KBM-7 (cell line): ENCODE results near the gene CEP128.

Experiments used
- DNase-seq: peaks from one replicate; pipeline ENCODE4 v3.0.0-alpha.2; 2015
- in situ Hi-C: fragments of 300-500 bp; cut with MboI; formaldehyde crosslinking; loops from 2 replicates; pipeline ENCODE4 v1.14.3; 2020; ENCODE audit warnings: low sequenced_read_pairs, low pct_unique_long_range_greater_than_20kb, mixed read lengths

The CEP128 gene

DNA sequence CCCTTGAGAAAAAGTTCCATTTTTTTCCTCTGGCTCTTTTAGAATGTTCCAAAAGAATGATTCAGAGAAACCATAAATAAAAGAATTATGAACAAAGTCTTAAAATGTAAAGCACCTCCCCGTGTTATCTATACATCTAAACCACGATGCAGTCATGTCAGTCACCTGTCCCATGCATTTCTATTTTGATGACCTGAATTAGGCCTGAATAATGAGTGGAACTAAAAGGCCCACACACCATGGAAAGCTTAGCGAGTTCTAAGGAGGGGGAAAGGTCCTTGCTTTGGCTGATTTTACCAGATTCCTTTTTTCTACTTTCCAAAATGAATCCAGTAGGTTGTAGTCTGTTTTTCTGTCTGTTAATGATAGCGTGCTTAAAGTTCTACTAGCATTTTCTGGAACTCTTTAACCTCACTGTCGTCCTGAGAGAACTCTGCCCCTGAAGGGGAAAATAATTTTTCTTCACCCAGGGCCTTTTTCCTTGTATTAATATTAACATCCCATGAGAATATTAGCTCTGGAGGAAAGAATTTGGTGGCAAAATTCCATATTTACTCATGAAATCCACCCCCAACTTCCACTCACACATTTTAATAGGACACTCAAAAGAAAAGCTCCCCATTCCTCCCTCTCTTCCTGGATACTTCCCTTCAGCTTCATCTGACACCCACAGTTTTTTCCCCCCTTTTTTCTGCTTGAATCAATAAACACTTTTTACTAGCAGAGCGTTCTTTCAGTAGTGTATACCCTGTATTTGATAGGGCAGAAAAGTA is 464.0 kb downstream of the CEP128 start:
- DNase-seq, result no peak
- in situ Hi-C loops, result no loop called here

DNA sequence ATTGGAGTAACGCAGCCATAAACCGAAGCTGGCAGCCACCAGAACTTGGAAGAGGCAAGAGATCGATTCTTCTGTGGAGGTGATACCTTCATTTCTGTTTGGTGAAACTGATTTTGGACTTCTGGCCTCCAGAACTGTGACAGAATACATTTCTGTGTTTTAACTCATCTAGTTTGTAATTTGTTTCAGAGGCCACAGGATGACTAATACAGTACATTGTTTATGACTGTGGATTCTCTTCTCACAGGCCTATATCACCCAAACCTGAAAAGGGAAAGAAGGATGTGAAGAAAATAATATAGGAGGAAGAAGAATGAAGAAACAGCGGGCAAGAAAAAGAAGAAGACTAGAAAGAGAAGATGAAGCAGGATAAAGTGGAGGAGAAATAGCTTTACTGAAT is 466.5 kb downstream of the CEP128 start:
- DNase-seq, result no peak
- in situ Hi-C loops, result no loop called here

DNA sequence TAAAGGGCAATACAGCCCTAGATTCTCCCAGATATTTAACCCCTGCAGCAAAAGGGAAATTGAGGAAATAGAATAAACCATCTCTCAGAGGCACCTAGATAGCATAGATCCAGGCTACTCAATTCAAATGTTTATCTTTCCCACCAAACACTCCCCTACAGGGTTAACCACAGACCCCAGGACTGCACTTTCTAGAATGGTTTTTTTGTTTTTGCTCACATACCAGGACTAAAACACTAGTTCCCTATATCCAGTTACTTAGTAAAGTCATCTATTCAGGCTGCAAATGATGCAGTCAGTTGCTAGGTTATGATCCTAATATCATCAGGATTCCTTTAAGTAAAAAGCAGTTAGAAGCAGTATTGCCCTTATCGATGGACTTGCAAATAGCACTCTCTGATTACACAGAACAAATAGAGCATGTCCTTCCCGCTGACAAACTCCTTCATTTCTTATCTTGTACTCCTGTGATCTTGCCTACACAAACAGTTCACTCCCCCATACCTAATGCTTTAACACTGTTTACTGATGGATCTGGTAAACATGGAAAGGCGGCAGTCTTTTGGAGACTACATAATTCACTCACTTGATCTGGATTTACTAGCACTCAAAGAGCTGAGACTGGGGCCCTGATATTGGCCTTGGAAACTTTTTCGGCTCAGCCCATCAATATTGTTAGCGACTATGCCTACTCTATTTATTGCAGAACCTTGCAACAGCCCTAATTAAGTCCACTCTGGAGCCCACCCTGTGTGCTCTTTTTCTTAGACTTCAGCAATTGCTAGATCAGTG is 473.0 kb downstream of the CEP128 start:
- in situ Hi-C loops, result no loop called here
- DNase-seq, result no peak

DNA sequence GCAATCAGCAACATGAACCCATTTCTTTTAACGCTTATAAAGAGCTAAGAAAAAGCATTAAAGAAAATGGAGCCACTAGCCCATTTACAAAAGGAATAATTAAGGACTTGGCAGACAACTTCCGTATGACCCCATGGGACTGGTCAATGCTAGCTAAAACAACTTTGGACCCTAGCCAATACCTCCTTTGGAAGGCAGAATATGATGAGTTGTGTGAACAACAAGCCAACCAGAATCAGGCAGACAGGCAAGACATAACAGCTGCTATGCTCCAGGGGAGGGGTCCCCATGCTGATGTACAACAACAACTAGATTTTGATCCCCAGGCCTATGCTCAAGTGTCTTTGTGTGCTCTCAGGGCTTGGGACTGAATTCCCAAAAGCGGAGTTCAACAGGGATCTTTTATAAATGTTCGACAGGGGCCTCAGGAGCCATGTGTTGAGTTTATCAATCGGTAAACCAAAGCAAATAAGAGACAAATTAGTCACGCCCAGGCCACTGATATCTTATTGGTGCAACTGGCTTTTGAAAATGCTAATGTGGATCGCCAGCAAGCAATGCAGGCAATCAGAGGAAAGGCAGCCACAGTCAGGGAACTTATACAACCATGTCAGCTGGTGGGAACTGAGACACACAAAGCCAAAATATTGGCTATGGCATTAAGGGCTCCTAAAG is 475.9 kb downstream of the CEP128 start:
- DNase-seq, result no peak
- in situ Hi-C loops, result no loop called here

DNA sequence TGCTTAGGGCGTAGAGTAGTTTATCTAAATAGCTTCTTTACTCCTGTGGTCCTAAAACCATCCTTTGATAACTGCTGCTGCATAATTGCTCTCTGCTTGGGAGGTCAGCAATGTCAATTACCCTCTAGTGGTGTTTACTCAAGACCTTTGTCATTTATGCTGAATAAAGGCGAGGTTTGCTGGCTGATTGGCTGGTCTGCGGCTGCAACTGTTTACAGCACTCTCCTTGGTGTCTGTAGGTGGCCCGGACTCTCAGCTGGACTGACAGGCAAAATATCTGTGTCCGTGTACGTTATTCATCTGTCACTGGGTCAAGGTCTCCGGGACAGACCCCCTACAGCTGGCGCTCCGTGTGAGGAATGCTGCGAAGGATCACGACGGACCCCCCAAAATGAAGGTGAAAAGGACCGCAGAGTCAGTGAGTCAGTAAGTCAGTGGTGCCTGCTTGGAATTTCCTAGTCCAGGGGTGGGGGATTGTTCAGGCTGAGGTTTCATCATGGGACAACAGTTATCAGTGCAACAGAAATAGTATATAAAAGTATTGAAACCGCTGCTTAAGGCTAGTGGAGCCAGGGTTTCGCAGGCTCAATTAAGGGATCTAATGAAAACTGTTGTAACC is 476.9 kb downstream of the CEP128 start:
- DNase-seq, result no peak
- in situ Hi-C loops, result no loop called here

DNA sequence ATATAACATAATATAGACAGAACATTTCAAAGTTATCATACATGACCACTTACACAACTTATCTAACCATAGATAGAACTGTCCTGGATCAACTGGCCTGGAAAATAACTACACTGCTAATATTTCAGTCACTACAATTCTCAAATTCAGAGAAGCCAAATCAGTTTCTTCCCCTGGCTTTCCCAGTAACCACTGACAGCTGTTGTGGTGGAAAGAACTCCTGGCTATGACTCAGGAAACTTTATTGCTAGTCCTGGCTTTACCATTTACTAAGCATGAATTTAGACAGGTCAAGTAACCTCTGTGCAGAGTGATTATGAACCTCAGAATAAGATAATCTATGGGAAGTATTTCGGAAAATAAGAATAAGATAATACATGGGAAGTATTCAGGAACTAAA is 485.3 kb downstream of the CEP128 start:
- in situ Hi-C loops, result no loop called here
- no peak for DNase-seq

DNA sequence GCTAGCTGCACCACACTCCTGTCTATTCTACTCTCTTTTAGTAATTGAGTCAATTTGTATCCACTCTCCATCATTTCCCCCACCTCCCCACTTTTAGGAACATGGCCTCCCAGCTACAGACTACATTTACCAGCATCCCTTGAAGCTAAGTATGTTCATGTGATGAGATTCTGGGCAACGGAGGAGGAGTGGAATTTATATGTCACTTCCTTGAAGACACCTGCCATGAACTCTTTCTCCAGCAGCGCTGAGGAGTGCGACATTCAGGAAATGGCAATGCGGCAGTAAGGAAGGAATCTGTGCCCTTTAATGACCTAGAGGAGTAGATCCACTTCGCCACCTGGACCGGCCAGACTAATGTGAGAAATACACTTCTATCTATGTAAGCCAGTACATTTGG is 486.5 kb downstream of the CEP128 start:
- DNase-seq, result no peak
- in situ Hi-C loops, result no loop called here

DNA sequence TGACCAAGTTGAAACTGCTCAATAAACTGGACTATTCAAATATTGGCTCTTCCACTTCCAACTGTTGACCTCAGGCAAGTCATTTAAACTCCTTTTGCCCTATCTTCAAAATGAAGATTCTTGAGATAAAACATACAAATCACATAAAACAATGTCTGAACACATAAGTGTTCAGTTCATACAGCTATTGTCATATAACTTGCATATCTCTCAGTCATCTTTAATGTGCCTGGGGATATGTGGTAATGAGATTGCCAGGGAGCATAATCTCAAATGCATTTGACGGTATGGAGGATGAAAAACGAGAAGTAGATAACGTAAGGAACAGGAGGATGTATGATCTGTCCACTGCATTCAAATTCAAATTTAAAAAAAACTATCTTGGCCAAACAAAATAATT is 493.3 kb downstream of the CEP128 start:
- in situ Hi-C loops, result no loop called here
- DNase-seq, result no peak

DNA sequence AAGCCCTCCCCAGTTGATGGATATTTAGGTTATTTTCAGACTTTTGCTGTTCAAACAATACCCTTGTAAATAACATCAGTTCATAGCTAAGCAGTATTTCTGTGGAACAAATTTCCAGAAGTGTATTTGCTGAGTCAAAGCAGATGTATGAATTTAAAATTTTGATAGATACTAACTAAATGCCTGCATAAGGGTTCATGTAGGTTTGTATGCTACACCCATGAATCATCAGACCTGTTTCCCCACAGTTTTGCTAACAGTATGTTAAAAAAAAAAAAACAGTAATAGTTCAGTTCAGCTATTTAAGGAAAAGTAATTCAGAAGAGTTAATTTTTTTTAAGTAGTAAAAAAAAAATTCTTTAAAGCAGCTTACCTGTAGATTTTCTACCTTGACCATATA is 494.1 kb downstream of the CEP128 start:
- in situ Hi-C loops, result no loop called here
- DNase-seq, result no peak
